ENCODE measurements around the gene RAE1.
A peak's percentile ranks its signal among the peaks of the same experiment; 100 is the strongest.

Gene RAE1

DNA sequence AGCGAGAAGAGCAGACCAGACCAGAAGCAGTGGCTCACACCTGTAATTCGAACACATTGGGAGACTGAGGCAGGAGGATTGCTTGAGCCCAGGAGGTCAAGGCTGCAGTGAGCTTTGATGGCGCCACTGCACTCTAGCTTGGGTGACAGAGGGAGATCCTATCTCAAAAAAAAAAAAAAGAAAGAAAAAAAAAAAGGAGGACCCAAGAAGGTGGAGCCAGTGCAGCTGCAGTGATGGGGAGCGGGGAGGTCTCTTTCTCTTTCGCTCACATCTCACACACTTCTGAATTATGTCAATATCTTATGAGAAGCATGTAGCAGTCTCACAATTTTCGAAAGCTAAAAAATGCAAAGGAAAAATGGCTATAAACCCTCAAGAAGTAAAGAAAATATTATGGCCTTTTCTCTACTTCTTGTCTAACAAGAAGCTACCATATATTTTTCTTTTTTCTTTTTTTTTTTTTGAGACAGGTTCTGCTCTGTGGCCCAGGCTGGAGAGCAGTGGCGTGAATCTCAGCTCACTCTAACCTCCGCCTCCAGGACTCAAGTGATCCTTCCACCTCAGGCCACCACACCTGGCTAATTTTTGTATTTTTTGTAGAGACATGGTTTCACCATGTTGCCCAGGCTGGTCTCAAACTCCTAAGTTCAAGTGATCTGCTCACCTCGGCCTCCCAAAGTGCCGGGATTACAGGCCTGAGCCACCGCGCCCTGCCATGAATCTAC, 25.3 kb upstream of the RAE1 start:
- Histone ChIP-seq H3K79me2 (ENCODE audit: low read length) (no peaks in the 10 kb centered on the region), H2AFZ (ENCODE audit: low read length) (no peak overlapping the region), H3K4me1 (ENCODE audit: low read length) (no peaks in the 10 kb centered on the region), H3K4me2 (ENCODE audit: low read depth, low read length) (no peak overlapping the region), H3K4me3 (ENCODE audit: low read length) (no peak overlapping the region), H3K9ac (ENCODE audit: low read length) (no peak overlapping the region), H3F3A (ENCODE audit: insufficient read depth, low read length) (no peaks in the 10 kb centered on the region), H3K9me2 (replicated peaks; ENCODE audit: insufficient read depth, low read length) (no peaks in the 10 kb centered on the region), H3K9me3 (replicated peaks; ENCODE audit: insufficient read depth, low read length) (no peaks in the 10 kb centered on the region), H3K27ac (ENCODE audit: low read length) (no peak overlapping the region), H3K36me3 (replicated peaks; ENCODE audit: insufficient read depth, low read length) (no peaks in the 10 kb centered on the region), H3K27me3 (replicated peaks; ENCODE audit: insufficient read depth, low read length) (peaks cover 12% of the 10 kb centered on the region; the same call in 1 of the 2 replicates), H4K20me1 (ENCODE audit: insufficient read depth, low read length) (no peaks in the 10 kb centered on the region)
- TF ChIP-seq, protein P1, sequence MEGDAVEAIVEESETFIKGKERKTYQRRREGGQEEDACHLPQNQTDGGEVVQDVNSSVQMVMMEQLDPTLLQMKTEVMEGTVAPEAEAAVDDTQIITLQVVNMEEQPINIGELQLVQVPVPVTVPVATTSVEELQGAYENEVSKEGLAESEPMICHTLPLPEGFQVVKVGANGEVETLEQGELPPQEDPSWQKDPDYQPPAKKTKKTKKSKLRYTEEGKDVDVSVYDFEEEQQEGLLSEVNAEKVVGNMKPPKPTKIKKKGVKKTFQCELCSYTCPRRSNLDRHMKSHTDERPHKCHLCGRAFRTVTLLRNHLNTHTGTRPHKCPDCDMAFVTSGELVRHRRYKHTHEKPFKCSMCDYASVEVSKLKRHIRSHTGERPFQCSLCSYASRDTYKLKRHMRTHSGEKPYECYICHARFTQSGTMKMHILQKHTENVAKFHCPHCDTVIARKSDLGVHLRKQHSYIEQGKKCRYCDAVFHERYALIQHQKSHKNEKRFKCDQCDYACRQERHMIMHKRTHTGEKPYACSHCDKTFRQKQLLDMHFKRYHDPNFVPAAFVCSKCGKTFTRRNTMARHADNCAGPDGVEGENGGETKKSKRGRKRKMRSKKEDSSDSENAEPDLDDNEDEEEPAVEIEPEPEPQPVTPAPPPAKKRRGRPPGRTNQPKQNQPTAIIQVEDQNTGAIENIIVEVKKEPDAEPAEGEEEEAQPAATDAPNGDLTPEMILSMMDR (IDR thresholded peaks at IDR 0.05; ENCODE audit: low read length), result no peak
- TF ChIP-seq EZH2phosphoT487 (IDR thresholded peaks at IDR 0.05; ENCODE audit: low read length), result no peak
- TF ChIP-seq EZH2 (optimal IDR thresholded peaks at IDR 0.05; ENCODE audit: low read depth, low read length), result no peak
- no peak for DNase-seq

DNA sequence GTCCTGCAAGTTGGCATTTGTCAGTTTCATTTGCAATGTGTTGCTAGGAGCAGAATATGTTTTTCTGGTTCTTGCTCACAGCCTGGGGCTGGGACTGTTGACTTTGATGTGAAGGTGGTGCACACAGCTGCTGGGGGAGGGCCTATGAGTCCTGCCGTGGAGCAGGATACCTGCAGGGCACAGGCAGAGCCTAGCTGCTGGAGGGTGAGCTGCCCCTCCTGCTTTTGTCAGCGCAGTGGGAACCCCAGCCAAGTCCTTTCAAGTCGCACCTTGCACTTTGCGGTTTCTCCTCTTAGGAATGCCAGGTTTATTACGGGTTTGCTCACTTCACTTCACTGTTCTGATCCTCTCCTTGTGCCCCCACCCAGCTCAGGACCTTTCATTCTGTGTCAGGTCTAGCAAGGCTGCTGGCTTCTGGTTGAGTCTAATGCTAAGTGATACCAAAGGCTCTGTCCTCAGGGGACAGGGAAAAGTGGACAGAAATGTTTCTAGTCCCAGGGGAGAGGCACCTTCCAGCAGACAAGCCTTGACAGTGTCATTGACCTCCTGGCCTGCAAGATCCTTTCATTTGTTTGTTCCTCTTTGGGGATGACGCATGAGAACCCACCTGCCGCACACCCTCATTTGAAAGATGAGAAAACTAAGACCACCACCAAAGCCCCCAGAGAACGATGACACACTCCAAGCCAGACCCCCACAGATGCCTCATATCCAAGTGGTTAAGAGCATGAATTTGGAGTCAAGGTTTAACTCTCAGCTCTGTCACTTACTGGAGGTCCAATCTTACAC, 24.2 kb upstream of the RAE1 start:
- Histone ChIP-seq H3K36me3 (replicated peaks; ENCODE audit: insufficient read depth, low read length) (no peaks in the 10 kb centered on the region), H2AFZ (ENCODE audit: low read length) (no peak overlapping the region), H3K9me3 (replicated peaks; ENCODE audit: insufficient read depth, low read length) (no peaks in the 10 kb centered on the region), H3K79me2 (ENCODE audit: low read length) (no peaks in the 10 kb centered on the region), H3K9ac (ENCODE audit: low read length) (no peak overlapping the region), H4K20me1 (ENCODE audit: insufficient read depth, low read length) (no peaks in the 10 kb centered on the region), H3F3A (ENCODE audit: insufficient read depth, low read length) (no peaks in the 10 kb centered on the region), H3K4me3 (ENCODE audit: low read length) (no peak overlapping the region), H3K4me2 (ENCODE audit: low read depth, low read length) (no peak overlapping the region), H3K9me2 (replicated peaks; ENCODE audit: insufficient read depth, low read length) (no peaks in the 10 kb centered on the region), H3K27ac (ENCODE audit: low read length) (no peak overlapping the region), H3K4me1 (ENCODE audit: low read length) (no peaks in the 10 kb centered on the region), H3K27me3 (replicated peaks; ENCODE audit: insufficient read depth, low read length) (peaks cover 11% of the 10 kb centered on the region; the same call in 1 of the 2 replicates)
- peak; percentile 34 for DNase-seq
- TF ChIP-seq EZH2 (optimal IDR thresholded peaks at IDR 0.05; ENCODE audit: low read depth, low read length), result no peak
- TF ChIP-seq, protein P1 (IDR thresholded peaks at IDR 0.05; ENCODE audit: low read length), result no peak

DNA sequence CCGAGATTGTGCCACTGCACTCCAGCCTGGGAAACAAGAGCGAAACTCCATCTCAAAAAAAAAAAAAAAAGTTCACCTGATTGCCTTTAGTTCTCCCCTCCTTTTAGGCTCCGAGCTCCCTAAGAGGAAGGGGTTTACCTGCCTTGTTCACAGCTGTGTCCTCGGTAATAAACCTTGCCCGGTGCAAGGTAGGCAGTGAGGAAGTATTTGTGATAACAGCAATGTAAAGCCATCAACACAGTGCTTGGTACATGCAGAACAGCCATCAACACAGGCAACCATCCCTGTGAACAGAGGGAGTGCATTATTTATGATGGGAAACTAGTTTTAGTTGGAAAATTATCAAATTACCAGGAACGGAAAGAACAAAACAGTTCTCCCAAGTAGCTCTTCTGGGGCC, 23.2 kb upstream of the RAE1 start:
- H3K9me2 ChIP-seq (replicated peaks; ENCODE audit: insufficient read depth, low read length), result no peaks in the 10 kb centered on the region
- TF ChIP-seq, protein P1 (IDR thresholded peaks at IDR 0.05; ENCODE audit: low read length), result no peak
- no peak for TF ChIP-seq EZH2 (optimal IDR thresholded peaks at IDR 0.05; ENCODE audit: low read depth, low read length)
- no peak for TF ChIP-seq EZH2phosphoT487 (IDR thresholded peaks at IDR 0.05; ENCODE audit: low read length)
- H3K27ac ChIP-seq (ENCODE audit: low read length), result no peak overlapping the region
- no peaks in the 10 kb centered on the region for H3K9me3 ChIP-seq (replicated peaks; ENCODE audit: insufficient read depth, low read length)
- H3K4me2 ChIP-seq (ENCODE audit: low read depth, low read length), result no peak overlapping the region
- no peaks in the 10 kb centered on the region for H3K36me3 ChIP-seq (replicated peaks; ENCODE audit: insufficient read depth, low read length)
- DNase-seq, result no peak
- no peak overlapping the region for H2AFZ ChIP-seq (ENCODE audit: low read length)
- no peak overlapping the region for H3K4me3 ChIP-seq (ENCODE audit: low read length)
- no peaks in the 10 kb centered on the region for H3K4me1 ChIP-seq (ENCODE audit: low read length)
- no peaks in the 10 kb centered on the region for H4K20me1 ChIP-seq (ENCODE audit: insufficient read depth, low read length)
- H3F3A ChIP-seq (ENCODE audit: insufficient read depth, low read length), result no peaks in the 10 kb centered on the region
- H3K9ac ChIP-seq (ENCODE audit: low read length), result no peak overlapping the region
- H3K27me3 ChIP-seq (replicated peaks; ENCODE audit: insufficient read depth, low read length), result peaks cover 11% of the 10 kb centered on the region; the same call in 1 of the 2 replicates
- H3K79me2 ChIP-seq (ENCODE audit: low read length), result no peaks in the 10 kb centered on the region

All from MM.1S (cell line).